HG03460 (cell line): ENCODE measurements around the gene ATAD3B.

Experiments
- ATAC-seq: cut with Tn5 transposase; IDR thresholded peaks from one replicate; pipeline ENCODE4 v1.9.1; 2021; ENCODE audit not compliant: unreplicated experiment

ATAD3B gene

DNA sequence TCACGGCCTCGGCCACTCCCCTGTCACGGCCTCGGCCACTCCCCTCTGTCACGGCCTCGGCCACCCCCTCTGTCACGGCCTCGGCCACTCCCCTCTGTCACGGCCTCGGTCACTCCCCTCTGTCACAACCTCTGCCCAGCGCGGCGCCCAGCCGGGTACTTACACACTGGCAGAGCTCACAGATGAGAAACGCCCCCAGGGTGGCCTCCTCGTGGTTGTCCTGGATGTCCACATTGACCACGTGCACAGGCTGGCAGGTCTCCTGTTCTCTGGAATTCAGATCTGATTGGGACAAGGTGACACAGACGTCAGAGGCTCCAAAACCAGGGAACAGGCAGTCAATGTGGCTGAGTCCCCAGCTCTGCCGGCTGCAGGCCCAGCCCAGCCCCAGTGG, 72.1 kb downstream of the ATAD3B start:
- no peak for ATAC-seq

DNA sequence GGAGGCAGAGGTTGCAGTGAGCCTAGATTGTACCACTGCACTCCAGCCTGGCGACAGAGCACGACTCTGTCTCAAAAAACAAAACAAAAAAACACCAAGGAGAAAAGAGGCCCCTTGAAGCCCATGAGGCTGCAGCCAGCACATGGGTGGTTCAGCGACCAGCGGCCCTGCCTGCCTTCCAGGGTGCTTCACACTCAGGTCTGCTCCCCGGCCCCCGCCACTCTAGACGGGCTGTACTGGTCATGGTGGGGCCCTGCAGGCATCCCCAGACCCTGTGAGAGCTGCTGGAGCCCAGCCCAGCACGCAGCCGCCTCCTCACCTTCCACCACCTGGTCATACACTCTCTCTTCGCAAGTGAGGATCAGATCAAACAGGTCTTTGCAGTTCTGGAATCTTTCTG, 73.0 kb downstream of the ATAD3B start:
- ATAC-seq = no peak
